Mesendoderm (in vitro differentiated cells): ENCODE measurements around the gene ST8SIA1.

Source experiments
- DNase-seq: peaks from one replicate; pipeline ENCODE4 v3.0.0; 2013
- H2AK5ac ChIP-seq: 2 replicates; pipeline ENCODE4 v1.6.1; 2013; ENCODE audit warnings: low read length, inconsistent platforms
- H2BK120ac ChIP-seq: 2 replicates; pipeline ENCODE4 v1.6.1; 2013; ENCODE audit warnings: low read depth, mild to moderate bottlenecking, low read length, moderate library complexity, mixed read lengths
- H2BK15ac ChIP-seq: replicated peaks from 2 replicates; pipeline ENCODE4 v1.6.1; 2013; ENCODE audit warnings: low read depth, mild to moderate bottlenecking, moderate library complexity
- H2BK5ac ChIP-seq: 2 replicates; pipeline ENCODE4 v1.6.1; 2013; ENCODE audit warnings: low read length, inconsistent platforms
- H3K18ac ChIP-seq: 2 replicates; pipeline ENCODE4 v1.6.1; 2013; ENCODE audit warnings: mild to moderate bottlenecking, low read length, mixed read lengths
- H3K23ac ChIP-seq: one replicate; pipeline ENCODE4 v1.6.1; 2013; ENCODE audit warnings: low read length
- H3K27ac ChIP-seq: 2 replicates; pipeline ENCODE4 v1.5.1; 2013; ENCODE audit warnings: low read depth, mild to moderate bottlenecking, inconsistent platforms, low read length, moderate library complexity
- H3K27me3 ChIP-seq: 2 replicates; pipeline ENCODE4 v1.6.1; 2013; ENCODE audit warnings: low read length, control low read depth, mild to moderate bottlenecking, inconsistent platforms; ENCODE audit not compliant: insufficient read depth, poor library complexity
- H3K36me3 ChIP-seq: 2 replicates; pipeline ENCODE4 v1.6.1; 2013; ENCODE audit warnings: low read length, inconsistent platforms; ENCODE audit not compliant: control insufficient read depth, insufficient read depth
- H3K4ac ChIP-seq: one replicate; pipeline ENCODE4 v1.6.1; 2013; ENCODE audit warnings: low read depth, mild to moderate bottlenecking, low read length, moderate library complexity
- H3K4me1 ChIP-seq: 2 replicates; pipeline ENCODE4 v1.6.1; 2013; ENCODE audit warnings: low read depth, low read length, inconsistent platforms; ENCODE audit not compliant: control insufficient read depth
- H3K4me2 ChIP-seq: 2 replicates; pipeline ENCODE4 v1.6.1; 2013; ENCODE audit warnings: low read length
- H3K4me3 ChIP-seq: 2 replicates; pipeline ENCODE4 v1.5.1; 2013; ENCODE audit warnings: mild to moderate bottlenecking, low read length
- H3K56ac ChIP-seq: one replicate; pipeline ENCODE4 v1.6.1; 2013; ENCODE audit warnings: low read length
- H3K79me1 ChIP-seq: 2 replicates; pipeline ENCODE4 v1.6.1; 2013; ENCODE audit warnings: low read length, inconsistent platforms
- H3K79me2 ChIP-seq: 2 replicates; pipeline ENCODE4 v1.6.1; 2013; ENCODE audit warnings: mild to moderate bottlenecking, low read length; ENCODE audit not compliant: control insufficient read depth, insufficient read depth
- H3K9ac ChIP-seq: 2 replicates; pipeline ENCODE4 v1.6.1; 2013; ENCODE audit warnings: low read length, inconsistent platforms
- H4K5ac ChIP-seq: one replicate; pipeline ENCODE4 v1.6.1; 2013; ENCODE audit warnings: low read length
- H4K8ac ChIP-seq: one replicate; pipeline ENCODE4 v1.6.1; 2013; ENCODE audit warnings: low read depth, mild to moderate bottlenecking, control low read depth, low read length, moderate library complexity
- WGBS: extraction: QIAGEN DNeasy Blood & Tissue Kit; methylation state at CpG from one replicate; pipeline ENCODE4 v1.1.7; 2013; ENCODE audit warnings: low lambda C conversion rate, missing lambda C conversion rate; ENCODE audit not compliant: insufficient coverage; ENCODE audit errors: extremely low coverage; 5-methylcytosine and 5-hydroxymethylcytosine counted together

Gene ST8SIA1

DNA sequence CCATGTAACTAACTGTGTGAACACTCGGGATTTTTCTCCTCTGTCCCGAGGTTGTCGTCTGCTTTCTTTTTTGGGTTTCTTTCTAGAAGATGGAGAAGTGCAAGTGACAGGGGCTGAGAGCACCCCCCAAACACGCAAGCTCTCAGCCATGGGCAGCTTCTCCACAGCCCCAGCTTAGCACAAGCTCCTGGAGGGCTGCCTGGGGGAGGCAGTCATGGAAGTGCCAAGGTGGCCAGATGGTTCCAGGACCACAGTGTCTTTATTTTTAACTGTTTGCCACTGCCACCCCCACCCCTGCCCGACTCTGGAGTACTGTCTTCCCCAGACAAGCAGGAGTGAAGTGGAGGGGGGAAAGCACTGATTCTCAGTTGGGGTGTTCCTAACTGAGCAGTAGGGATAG is 58.2 kb downstream of the ST8SIA1 start:
- no CpG with 5 or more reads among the region's 5 CpGs for WGBS
- no peak overlapping the region for H2AK5ac ChIP-seq
- H3K4me2 ChIP-seq: no peak overlapping the region
- no peak overlapping the region for H3K56ac ChIP-seq
- H2BK120ac ChIP-seq: no peak overlapping the region
- H3K27ac ChIP-seq: no peak overlapping the region
- H3K4me3 ChIP-seq: no peak overlapping the region
- no peak overlapping the region for H4K5ac ChIP-seq
- no peaks in the 10 kb centered on the region for H3K27me3 ChIP-seq
- H2BK15ac ChIP-seq: no peak overlapping the region
- H3K18ac ChIP-seq: peak overlapping the region; percentile 18
- H3K4me1 ChIP-seq: no peaks in the 10 kb centered on the region
- no peaks in the 10 kb centered on the region for H3K79me1 ChIP-seq
- H3K36me3 ChIP-seq: no peaks in the 10 kb centered on the region
- H2BK5ac ChIP-seq: no peak overlapping the region
- no peak overlapping the region for H3K4ac ChIP-seq
- H3K79me2 ChIP-seq: no peaks in the 10 kb centered on the region
- no peak for DNase-seq
- H3K9ac ChIP-seq: no peak overlapping the region
- no peak overlapping the region for H4K8ac ChIP-seq
- H3K23ac ChIP-seq: no peak overlapping the region

DNA sequence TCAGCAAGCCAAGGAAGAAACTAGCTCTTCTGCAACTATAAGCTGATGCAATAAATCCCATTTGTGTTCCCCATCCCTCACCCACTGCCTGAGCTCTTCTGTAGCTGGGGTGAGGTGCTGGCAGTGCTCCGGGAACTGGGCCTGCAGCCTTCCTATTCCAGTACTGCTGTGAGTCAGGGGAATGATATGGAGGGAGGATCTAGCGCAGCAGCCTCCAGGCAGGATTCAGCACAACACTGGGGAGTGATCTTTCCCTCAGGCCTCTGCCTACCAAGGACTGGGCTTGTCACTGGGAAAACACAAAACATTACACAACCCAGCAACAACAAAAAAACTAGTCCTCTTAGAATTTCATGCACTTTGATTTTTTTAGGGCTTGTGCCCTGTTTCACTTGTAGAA is 58.7 kb downstream of the ST8SIA1 start:
- no CpG with 5 or more reads among the region's 2 CpGs for WGBS
- H3K23ac ChIP-seq: no peak overlapping the region
- H3K4me2 ChIP-seq: no peak overlapping the region
- no peak overlapping the region for H3K4ac ChIP-seq
- H2AK5ac ChIP-seq: no peak overlapping the region
- H4K5ac ChIP-seq: no peak overlapping the region
- H3K79me2 ChIP-seq: no peaks in the 10 kb centered on the region
- no peak overlapping the region for H2BK5ac ChIP-seq
- no peak overlapping the region for H3K27ac ChIP-seq
- H3K4me3 ChIP-seq: no peak overlapping the region
- peak; percentile 92 for DNase-seq
- no peak overlapping the region for H3K56ac ChIP-seq
- no peaks in the 10 kb centered on the region for H3K79me1 ChIP-seq
- H3K27me3 ChIP-seq: no peaks in the 10 kb centered on the region
- H2BK120ac ChIP-seq: no peak overlapping the region
- no peak overlapping the region for H4K8ac ChIP-seq
- no peak overlapping the region for H3K9ac ChIP-seq
- H3K36me3 ChIP-seq: no peaks in the 10 kb centered on the region
- no peak overlapping the region for H3K18ac ChIP-seq
- H2BK15ac ChIP-seq: no peak overlapping the region
- H3K4me1 ChIP-seq: no peaks in the 10 kb centered on the region

DNA sequence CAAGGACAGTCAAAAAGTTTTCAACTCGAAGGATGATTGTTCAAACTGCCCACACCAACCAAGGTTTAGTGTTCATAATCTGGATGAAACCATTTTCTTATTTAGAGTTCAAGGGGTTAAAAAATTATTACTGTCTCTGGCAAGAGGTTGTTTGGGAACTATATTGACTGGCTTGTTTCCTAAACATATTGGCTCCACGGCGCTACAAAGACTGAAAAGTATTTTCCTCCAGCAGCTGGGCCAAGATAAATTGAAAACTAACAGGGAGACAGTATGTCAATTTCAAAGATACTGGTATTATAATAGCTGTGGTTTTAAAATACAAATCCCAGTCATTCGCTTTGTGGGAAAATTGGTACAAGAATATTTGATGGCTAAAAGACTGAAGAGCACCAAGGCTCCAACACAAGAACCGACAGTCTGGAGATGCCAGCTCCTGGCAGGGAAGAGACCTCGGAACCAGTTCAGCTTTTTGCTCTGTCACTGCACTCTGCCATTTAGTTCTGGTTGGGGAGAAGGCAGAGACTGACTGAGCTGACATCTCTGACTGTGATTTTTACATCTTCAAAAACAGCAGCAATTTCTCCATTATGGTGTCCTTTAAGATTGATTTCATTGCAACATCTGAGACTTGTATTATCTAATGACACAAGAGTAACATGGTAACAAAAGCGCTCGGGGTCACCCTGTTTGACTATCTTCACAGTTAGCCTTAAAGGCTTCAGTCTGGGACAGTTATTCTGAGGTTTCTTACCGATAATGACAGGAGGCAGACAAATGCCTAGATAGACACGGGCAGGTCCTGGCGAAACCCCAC is 62.0 kb downstream of the ST8SIA1 start:
- no peak overlapping the region for H3K27ac ChIP-seq
- H2AK5ac ChIP-seq: no peak overlapping the region
- no peaks in the 10 kb centered on the region for H3K4me1 ChIP-seq
- no peak overlapping the region for H2BK5ac ChIP-seq
- DNase-seq: no peak
- no peak overlapping the region for H3K4me3 ChIP-seq
- H3K4ac ChIP-seq: no peak overlapping the region
- H3K23ac ChIP-seq: no peak overlapping the region
- no peak overlapping the region for H4K8ac ChIP-seq
- H2BK15ac ChIP-seq: no peak overlapping the region
- H3K79me1 ChIP-seq: no peaks in the 10 kb centered on the region
- H3K9ac ChIP-seq: no peak overlapping the region
- H3K79me2 ChIP-seq: no peaks in the 10 kb centered on the region
- no peak overlapping the region for H2BK120ac ChIP-seq
- H3K27me3 ChIP-seq: no peaks in the 10 kb centered on the region
- H4K5ac ChIP-seq: no peak overlapping the region
- no CpG with 5 or more reads among the region's 11 CpGs for WGBS
- no peak overlapping the region for H3K4me2 ChIP-seq
- no peaks in the 10 kb centered on the region for H3K36me3 ChIP-seq
- H3K56ac ChIP-seq: no peak overlapping the region
- no peak overlapping the region for H3K18ac ChIP-seq

DNA sequence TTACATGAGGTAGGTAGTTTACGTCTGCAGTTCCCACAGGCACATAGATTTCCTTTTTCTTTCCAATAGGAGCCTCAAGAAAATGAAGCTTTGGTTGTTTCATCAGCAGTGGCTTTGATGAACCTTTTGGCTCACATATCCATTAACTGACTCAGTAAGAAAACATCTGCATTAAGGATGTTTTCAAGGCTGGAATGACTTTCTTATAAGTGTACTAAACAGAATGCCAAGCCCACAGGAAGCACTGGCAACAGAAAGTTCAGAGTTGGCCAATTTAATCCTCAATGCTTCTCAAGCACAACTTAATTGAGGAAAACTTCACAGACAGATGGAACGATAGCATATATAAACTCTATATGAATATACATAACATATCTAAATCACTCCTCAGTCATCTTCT is 63.5 kb downstream of the ST8SIA1 start:
- Histone ChIP-seq H2BK15ac (no peak overlapping the region), H3K23ac (no peak overlapping the region), H3K4me2 (no peak overlapping the region), H4K8ac (no peak overlapping the region), H3K56ac (no peak overlapping the region), H4K5ac (no peak overlapping the region), H3K4ac (no peak overlapping the region), H3K27me3 (no peaks in the 10 kb centered on the region), H3K79me1 (no peaks in the 10 kb centered on the region), H2BK5ac (no peak overlapping the region), H3K18ac (no peak overlapping the region), H3K4me3 (no peak overlapping the region), H3K27ac (no peak overlapping the region), H3K79me2 (no peaks in the 10 kb centered on the region), H3K9ac (no peak overlapping the region), H3K4me1 (no peaks in the 10 kb centered on the region), H3K36me3 (no peaks in the 10 kb centered on the region), H2AK5ac (no peak overlapping the region), H2BK120ac (no peak overlapping the region)
- WGBS: no CpG with 5 or more reads among the region's 2 CpGs
- no peak for DNase-seq

DNA sequence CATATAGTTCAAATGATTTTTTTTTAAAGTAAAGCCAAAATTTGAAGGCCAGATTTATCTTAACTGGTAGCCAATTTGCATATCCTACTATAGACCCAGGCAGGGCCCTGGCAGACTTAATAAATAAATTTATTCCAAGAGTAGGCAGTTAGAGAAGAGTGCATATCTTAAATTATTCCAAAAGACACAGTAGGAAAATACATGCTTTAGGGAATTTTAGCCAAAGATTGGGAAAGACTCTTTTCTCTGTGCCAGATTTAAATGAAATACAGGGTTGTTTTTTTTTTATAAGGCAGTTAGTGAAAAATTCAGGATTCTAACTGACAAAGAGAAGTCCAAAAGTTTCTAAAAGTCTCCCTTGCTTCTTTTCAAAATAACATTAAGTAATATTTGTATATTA is 65.5 kb downstream of the ST8SIA1 start:
- Histone ChIP-seq H3K4ac (no peak overlapping the region), H3K4me1 (no peaks in the 10 kb centered on the region), H3K4me3 (no peak overlapping the region), H2AK5ac (no peak overlapping the region), H2BK5ac (no peak overlapping the region), H3K56ac (no peak overlapping the region), H3K79me1 (no peaks in the 10 kb centered on the region), H3K4me2 (no peak overlapping the region), H4K8ac (no peak overlapping the region), H3K23ac (no peak overlapping the region), H4K5ac (no peak overlapping the region), H3K9ac (no peak overlapping the region), H3K27me3 (no peaks in the 10 kb centered on the region), H3K36me3 (no peaks in the 10 kb centered on the region), H2BK120ac (no peak overlapping the region), H3K27ac (no peak overlapping the region), H2BK15ac (no peak overlapping the region), H3K18ac (no peak overlapping the region), H3K79me2 (no peaks in the 10 kb centered on the region)
- DNase-seq: no peak

DNA sequence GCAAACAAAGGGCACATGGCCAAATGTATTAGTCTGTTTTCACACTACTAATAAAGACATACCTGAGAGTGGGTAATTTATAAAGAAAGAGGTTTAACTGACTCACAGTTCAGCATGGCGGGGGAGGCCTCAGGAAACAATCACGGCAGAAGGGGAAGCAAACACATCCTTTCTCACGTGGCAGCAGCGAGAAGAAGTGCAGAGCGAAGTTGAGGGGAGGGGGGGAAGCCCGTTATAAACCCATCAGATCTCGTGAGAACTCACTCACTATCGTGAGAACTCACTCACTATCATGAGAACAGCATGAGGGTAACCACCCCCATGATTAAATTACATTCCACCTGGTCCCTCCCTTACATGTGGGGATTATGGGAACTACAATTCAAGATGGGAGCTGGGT is 66.1 kb downstream of the ST8SIA1 start:
- H3K79me2 ChIP-seq: no peaks in the 10 kb centered on the region

More for the DNA sequence above, 66.1 kb downstream of the ST8SIA1 start:
- Histone ChIP-seq H3K23ac (no peak overlapping the region), H2AK5ac (no peak overlapping the region), H3K56ac (no peak overlapping the region), H3K27ac (no peak overlapping the region), H4K8ac (no peak overlapping the region), H4K5ac (no peak overlapping the region), H3K4me3 (no peak overlapping the region), H2BK5ac (no peak overlapping the region), H3K4ac (no peak overlapping the region), H3K27me3 (no peaks in the 10 kb centered on the region), H2BK120ac (no peak overlapping the region), H3K18ac (no peak overlapping the region), H2BK15ac (no peak overlapping the region), H3K79me1 (no peaks in the 10 kb centered on the region), H3K4me1 (no peaks in the 10 kb centered on the region), H3K4me2 (no peak overlapping the region), H3K36me3 (no peaks in the 10 kb centered on the region), H3K9ac (no peak overlapping the region)
- DNase-seq: no peak
- no CpG with 5 or more reads among the region's 8 CpGs for WGBS
